ENCODE measurements around the gene NSG1.

NSG1 gene

GRCh38 chr4:4396628-4397440 lies 9.9 kb downstream of the NSG1 start:
- no peaks in the 10 kb centered on the region for H3K9me3 Mint-ChIP-seq
- H3K4me1 Mint-ChIP-seq (ENCODE audit: low read depth) = no peaks in the 10 kb centered on the region
- H3K36me3 Mint-ChIP-seq (ENCODE audit: low read depth) = no peaks in the 10 kb centered on the region
- no peak overlapping the region for H3K27ac Mint-ChIP-seq
- no peak overlapping the region for H3K4me3 Mint-ChIP-seq
- H3K27me3 Mint-ChIP-seq (ENCODE audit: low read depth) = no peaks in the 10 kb centered on the region
- no peak for DNase-seq (ENCODE audit: low spot score)

GRCh38 chr4:4397441-4397819 lies 10.5 kb downstream of the NSG1 start:
- no peaks in the 10 kb centered on the region for H3K9me3 Mint-ChIP-seq
- H3K36me3 Mint-ChIP-seq (ENCODE audit: low read depth) = no peaks in the 10 kb centered on the region
- H3K4me3 Mint-ChIP-seq = no peak overlapping the region
- no peak for DNase-seq (ENCODE audit: low spot score)
- H3K4me1 Mint-ChIP-seq (ENCODE audit: low read depth) = no peaks in the 10 kb centered on the region
- no peak overlapping the region for H3K27ac Mint-ChIP-seq
- no peaks in the 10 kb centered on the region for H3K27me3 Mint-ChIP-seq (ENCODE audit: low read depth)

- no peaks in the 10 kb centered on the region for H3K36me3 Mint-ChIP-seq (ENCODE audit: low read depth)
- no peak overlapping the region for H3K4me3 Mint-ChIP-seq
- no peaks in the 10 kb centered on the region for H3K4me1 Mint-ChIP-seq (ENCODE audit: low read depth)
- DNase-seq (ENCODE audit: low spot score) = no peak
- H3K9me3 Mint-ChIP-seq = no peaks in the 10 kb centered on the region
- no peaks in the 10 kb centered on the region for H3K27me3 Mint-ChIP-seq (ENCODE audit: low read depth)
- no peak overlapping the region for H3K27ac Mint-ChIP-seq
Observed at GRCh38 chr4:4398430-4398829, 11.5 kb downstream of the NSG1 start.

GRCh38 chr4:4401036-4401435 lies 14.1 kb downstream of the NSG1 start:
- H3K4me1 Mint-ChIP-seq (ENCODE audit: low read depth) = no peaks in the 10 kb centered on the region
- no peak overlapping the region for H3K27ac Mint-ChIP-seq
- H3K27me3 Mint-ChIP-seq (ENCODE audit: low read depth) = no peaks in the 10 kb centered on the region
- H3K4me3 Mint-ChIP-seq = no peak overlapping the region
- no peaks in the 10 kb centered on the region for H3K36me3 Mint-ChIP-seq (ENCODE audit: low read depth)
- H3K9me3 Mint-ChIP-seq = no peaks in the 10 kb centered on the region
- DNase-seq (ENCODE audit: low spot score) = no peak

- H3K4me3 Mint-ChIP-seq = no peak overlapping the region
- H3K27me3 Mint-ChIP-seq (ENCODE audit: low read depth) = no peaks in the 10 kb centered on the region
- no peaks in the 10 kb centered on the region for H3K4me1 Mint-ChIP-seq (ENCODE audit: low read depth)
- H3K27ac Mint-ChIP-seq = no peak overlapping the region
- H3K9me3 Mint-ChIP-seq = no peaks in the 10 kb centered on the region
- H3K36me3 Mint-ChIP-seq (ENCODE audit: low read depth) = no peaks in the 10 kb centered on the region
- no peak for DNase-seq (ENCODE audit: low spot score)
Observed at GRCh38 chr4:4402966-4403365, 16.1 kb downstream of the NSG1 start.

GRCh38 chr4:4405358-4405962 lies 18.6 kb downstream of the NSG1 start:
- Mint-ChIP-seq H3K9me3 (no peaks in the 10 kb centered on the region), H3K4me3 (no peak overlapping the region)

DNA sequence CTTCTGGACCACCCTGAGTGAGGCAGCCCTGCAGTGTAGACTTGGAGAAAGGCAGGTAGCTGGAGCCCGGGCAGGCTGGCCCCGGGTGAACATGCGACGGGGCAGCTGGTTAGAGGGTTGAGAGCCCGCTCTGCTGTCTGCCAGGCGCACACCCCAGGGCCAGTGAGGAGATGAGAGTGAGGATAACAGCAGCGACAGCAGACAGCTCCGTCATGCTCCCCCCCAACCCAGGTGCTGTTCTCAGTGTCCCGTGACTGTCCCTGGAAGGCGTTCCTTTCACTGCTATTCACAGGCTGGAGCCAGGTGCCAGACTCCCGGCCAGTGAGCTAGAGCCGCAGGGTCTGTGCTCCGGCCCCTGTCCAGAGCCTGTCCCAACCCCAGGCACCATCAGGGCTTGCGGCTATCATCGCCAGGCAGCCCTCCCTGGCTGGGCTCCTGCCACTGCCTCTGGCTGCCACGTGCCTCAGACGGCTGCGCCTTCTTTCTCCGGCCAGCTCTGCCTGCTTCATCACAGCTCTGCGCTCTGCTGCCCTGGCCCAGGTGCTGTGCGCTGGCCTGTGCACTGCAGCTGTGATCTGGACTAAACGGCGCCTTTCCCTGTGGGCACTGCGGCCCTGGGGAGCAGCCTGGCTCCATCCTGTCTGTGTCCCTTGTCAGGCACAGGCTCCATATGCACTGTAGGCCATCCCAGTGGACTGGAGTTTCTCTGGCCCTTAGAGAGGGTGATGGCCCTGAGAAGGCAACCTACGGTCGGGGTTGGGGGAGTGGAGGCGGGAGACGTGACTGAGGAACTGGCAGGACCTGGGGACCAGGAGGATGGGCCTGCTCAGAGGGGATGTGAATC lies 19.8 kb downstream of the NSG1 start:
- Mint-ChIP-seq H3K27me3 (ENCODE audit: low read depth) (no peaks in the 10 kb centered on the region), H3K36me3 (ENCODE audit: low read depth) (no peaks in the 10 kb centered on the region), H3K4me1 (ENCODE audit: low read depth) (no peaks in the 10 kb centered on the region), H3K9me3 (no peaks in the 10 kb centered on the region), H3K4me3 (no peak overlapping the region), H3K27ac (no peak overlapping the region)
- DNase-seq (ENCODE audit: low spot score) = no peak

More at GRCh38 chr4:4405358-4405962, 18.6 kb downstream of the NSG1 start:
- Mint-ChIP-seq H3K27me3 (ENCODE audit: low read depth) (no peaks in the 10 kb centered on the region), H3K27ac (no peak overlapping the region), H3K4me1 (ENCODE audit: low read depth) (no peaks in the 10 kb centered on the region), H3K36me3 (ENCODE audit: low read depth) (no peaks in the 10 kb centered on the region)
- no peak for DNase-seq (ENCODE audit: low spot score)

DNA sequence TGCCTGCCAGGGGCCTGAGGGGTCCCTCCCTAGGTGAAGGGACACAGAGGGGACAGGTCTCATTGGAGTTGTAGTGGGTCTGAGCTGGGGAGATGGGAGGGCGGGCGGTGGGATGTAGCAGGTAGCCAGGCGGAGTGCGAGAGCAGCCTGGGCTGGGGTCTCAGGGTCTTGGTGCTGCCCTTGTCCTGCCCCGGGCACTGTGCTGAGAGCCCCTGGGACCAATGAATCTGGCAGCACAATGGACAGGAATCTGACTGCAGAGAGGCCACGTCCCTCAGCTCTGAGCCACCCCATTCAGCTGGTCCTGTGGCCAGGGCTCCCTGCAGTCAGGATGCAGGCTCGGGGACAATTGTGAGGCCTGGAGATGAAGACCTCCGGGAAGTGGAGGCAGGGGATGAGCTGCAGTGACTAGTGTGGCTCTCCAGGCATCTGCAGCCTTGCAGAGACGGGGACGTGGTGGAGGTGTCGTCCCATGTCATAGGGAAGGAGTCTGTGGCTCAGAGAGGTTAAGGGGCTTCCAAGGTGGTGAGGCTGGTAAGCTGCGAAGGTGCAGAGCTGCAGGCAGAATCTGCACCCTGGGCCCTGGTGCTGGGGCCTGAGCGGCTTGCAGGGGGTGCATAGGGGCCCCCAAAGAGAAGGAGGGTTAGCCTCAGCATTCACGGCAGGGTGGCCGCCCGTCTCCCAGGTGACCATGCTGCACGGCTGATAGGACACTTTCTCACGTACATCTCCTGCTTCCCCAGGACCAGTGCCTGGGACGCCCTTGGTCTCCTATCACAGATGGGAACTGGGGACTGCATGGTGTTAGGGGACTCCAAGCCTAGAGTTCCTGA lies 20.6 kb downstream of the NSG1 start:
- Mint-ChIP-seq H3K9me3 (no peaks in the 10 kb centered on the region), H3K27me3 (ENCODE audit: low read depth) (no peaks in the 10 kb centered on the region), H3K4me1 (ENCODE audit: low read depth) (no peaks in the 10 kb centered on the region), H3K27ac (no peak overlapping the region), H3K36me3 (ENCODE audit: low read depth) (no peaks in the 10 kb centered on the region), H3K4me3 (no peak overlapping the region)
- no peak for DNase-seq (ENCODE audit: low spot score)

DNA sequence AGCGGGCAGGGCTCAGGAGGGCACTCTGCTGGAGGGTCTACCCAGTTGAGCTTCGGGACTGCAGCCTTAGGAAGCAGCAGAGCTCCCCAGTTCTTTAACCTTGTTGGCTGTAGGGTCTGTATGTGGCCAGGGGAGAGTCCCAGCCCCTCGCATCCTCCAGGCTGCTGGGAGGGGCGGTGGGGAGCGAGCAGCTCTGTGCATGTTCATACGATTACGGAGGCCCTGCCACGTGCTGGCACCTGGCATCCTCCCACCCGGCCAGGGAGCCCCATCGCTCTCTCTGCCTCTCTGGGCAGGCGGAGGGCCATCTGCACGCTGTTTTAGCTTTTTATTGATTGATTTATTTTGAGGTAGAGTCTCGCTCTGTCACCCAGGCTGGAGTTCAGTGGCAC lies 21.2 kb downstream of the NSG1 start:
- Mint-ChIP-seq H3K9me3 (no peaks in the 10 kb centered on the region), H3K27ac (no peak overlapping the region), H3K4me3 (no peak overlapping the region), H3K27me3 (ENCODE audit: low read depth) (no peaks in the 10 kb centered on the region), H3K36me3 (ENCODE audit: low read depth) (no peaks in the 10 kb centered on the region), H3K4me1 (ENCODE audit: low read depth) (no peaks in the 10 kb centered on the region)
- DNase-seq (ENCODE audit: low spot score) = no peak

DNA sequence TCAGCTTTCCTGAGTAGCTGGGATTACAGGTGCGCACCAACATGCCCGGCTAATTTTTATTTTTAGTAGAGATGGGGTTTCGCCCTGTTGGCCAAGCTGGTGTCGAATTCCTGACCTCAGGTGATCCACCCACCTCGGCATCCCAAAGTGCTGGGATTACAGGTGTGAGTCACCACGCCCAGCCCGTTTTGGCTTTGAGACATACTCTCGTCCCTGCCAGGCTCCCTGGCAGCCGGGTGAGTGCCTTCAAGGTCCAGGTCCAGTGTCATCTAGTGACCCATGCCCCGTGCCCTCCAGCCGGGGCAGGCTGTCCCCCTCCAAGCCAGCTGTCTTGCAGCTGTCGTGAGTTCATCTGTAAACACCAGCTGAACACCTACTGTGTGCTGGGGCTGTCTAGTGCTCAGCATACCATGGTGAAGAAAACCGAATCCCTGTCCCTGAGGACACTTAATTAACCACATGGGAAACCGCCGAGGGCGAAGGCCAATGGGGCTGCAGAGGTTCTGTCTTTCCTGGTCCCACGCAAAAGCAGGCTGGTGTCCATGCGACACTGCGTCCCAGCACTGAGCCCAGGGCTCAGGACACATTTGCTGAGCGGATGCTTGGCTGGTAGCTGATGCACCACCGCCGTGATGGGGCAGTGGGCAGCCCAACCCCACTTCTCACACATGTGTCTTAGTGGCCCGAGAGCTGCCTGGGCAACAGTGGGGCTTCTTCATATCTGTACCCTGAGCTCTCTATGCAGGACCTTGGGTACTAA lies 21.9 kb downstream of the NSG1 start:
- Mint-ChIP-seq H3K27ac (no peak overlapping the region), H3K27me3 (ENCODE audit: low read depth) (no peaks in the 10 kb centered on the region), H3K4me3 (no peak overlapping the region), H3K4me1 (ENCODE audit: low read depth) (no peaks in the 10 kb centered on the region), H3K36me3 (ENCODE audit: low read depth) (no peaks in the 10 kb centered on the region), H3K9me3 (no peaks in the 10 kb centered on the region)
- no peak for DNase-seq (ENCODE audit: low spot score)

GRCh38 chr4:4409416-4410115 lies 22.7 kb downstream of the NSG1 start:
- no peaks in the 10 kb centered on the region for H3K9me3 Mint-ChIP-seq
- no peaks in the 10 kb centered on the region for H3K36me3 Mint-ChIP-seq (ENCODE audit: low read depth)

GRCh38 chr4:4410271-4410670 lies 23.4 kb downstream of the NSG1 start:
- Mint-ChIP-seq H3K27ac (no peak overlapping the region), H3K36me3 (ENCODE audit: low read depth) (no peaks in the 10 kb centered on the region), H3K27me3 (ENCODE audit: low read depth) (no peaks in the 10 kb centered on the region), H3K4me1 (ENCODE audit: low read depth) (no peaks in the 10 kb centered on the region), H3K9me3 (no peaks in the 10 kb centered on the region), H3K4me3 (no peak overlapping the region)
- DNase-seq (ENCODE audit: low spot score) = no peak

More at GRCh38 chr4:4409416-4410115, 22.7 kb downstream of the NSG1 start:
- DNase-seq (ENCODE audit: low spot score) = no peak
- no peaks in the 10 kb centered on the region for H3K4me1 Mint-ChIP-seq (ENCODE audit: low read depth)
- H3K27ac Mint-ChIP-seq = no peak overlapping the region
- H3K4me3 Mint-ChIP-seq = no peak overlapping the region
- H3K27me3 Mint-ChIP-seq (ENCODE audit: low read depth) = no peaks in the 10 kb centered on the region
